Activated CD8-positive, alpha-beta T cell treated with anti-CD3 and anti-CD28 coated beads for 36 hours (primary cell): ENCODE measurements around the gene PYGO1. TPM values are rescaled to one million over a fixed set of nuclear protein-coding genes. Genes with fewer than 3 reads are reported as not detected.

Experiments
- ATAC-seq: fragments of 200-7000 bp; cut with Tn5 transposase; one replicate; pipeline ENCODE4 v1.10.0; 2021; ENCODE audit warnings: mild to moderate bottlenecking, moderate library complexity
- CTCF ChIA-PET: fragments of 350-600 bp; sonication (Branson Sonifier 250); formaldehyde crosslinking; loops from one replicate; lab custom pipeline; 2021; ENCODE audit warnings: antibody characterized with exemption; lab: Charles Lee
- POLR2A ChIA-PET: fragments of 350-600 bp; sonication (Branson Sonifier 250); formaldehyde crosslinking; loops from one replicate; lab custom pipeline; 2021; ENCODE audit warnings: antibody characterized with exemption; lab: Charles Lee
- DNase-seq: peaks from one replicate; pipeline ENCODE4 v3.0.0-alpha.2; 2020
- H3K27ac Mint-ChIP-seq: one replicate; pipeline ENCODE4 v1.8.0; 2021; ENCODE audit warnings: mild to moderate bottlenecking, mixed read lengths
- H3K27me3 Mint-ChIP-seq: one replicate; pipeline ENCODE4 v1.8.0; 2021; ENCODE audit warnings: mixed read lengths
- H3K36me3 Mint-ChIP-seq: one replicate; pipeline ENCODE4 v1.8.0; 2021; ENCODE audit warnings: low read depth, mixed read lengths
- H3K4me1 Mint-ChIP-seq: one replicate; pipeline ENCODE4 v1.8.0; 2021; ENCODE audit warnings: low read depth, mixed read lengths
- H3K4me3 Mint-ChIP-seq: one replicate; pipeline ENCODE4 v1.8.0; 2021; ENCODE audit warnings: mild to moderate bottlenecking, moderate library complexity, mixed read lengths
- H3K9me3 Mint-ChIP-seq: one replicate; pipeline ENCODE4 v1.8.0; 2021; ENCODE audit warnings: mixed read lengths
- CTCF ChIP-seq: fragments of 200-600 bp; IDR thresholded peaks from one replicate; pipeline ENCODE4 v1.8.0; 2022; ENCODE audit warnings: antibody characterized with exemption, mild to moderate bottlenecking
- intact Hi-C: fragments of 100-400 bp; cut with micrococcal nuclease; formaldehyde crosslinking; loops from one replicate; pipeline ENCODE4 v1.10.0; 2022
- total RNA-seq, 2 experiments: library from RNA; stranded (reverse); gene quantifications; one replicate each; pipeline ENCODE4 v1.2.3, GENCODE V29; 2021

Gene PYGO1
- total RNA-seq, 2 experiments from 2014 or later, result not detected

GRCh38 chr15:55532944-55533343 lies 55.2 kb downstream of the PYGO1 start:
- H3K4me1 Mint-ChIP-seq, result no peaks in the 10 kb centered on the region
- CTCF ChIA-PET, result no interaction called here
- POLR2A ChIA-PET, result no interaction called here
- no peak for ATAC-seq
- no peaks in the 10 kb centered on the region for H3K9me3 Mint-ChIP-seq
- H3K4me3 Mint-ChIP-seq, result no peak overlapping the region
- H3K36me3 Mint-ChIP-seq, result no peaks in the 10 kb centered on the region
- DNase-seq, result no peak
- intact Hi-C loops, result no loop called here
- H3K27ac Mint-ChIP-seq, result no peak overlapping the region
- no peak for TF ChIP-seq CTCF
- peaks cover 1% of the 10 kb centered on the region for H3K27me3 Mint-ChIP-seq

DNA sequence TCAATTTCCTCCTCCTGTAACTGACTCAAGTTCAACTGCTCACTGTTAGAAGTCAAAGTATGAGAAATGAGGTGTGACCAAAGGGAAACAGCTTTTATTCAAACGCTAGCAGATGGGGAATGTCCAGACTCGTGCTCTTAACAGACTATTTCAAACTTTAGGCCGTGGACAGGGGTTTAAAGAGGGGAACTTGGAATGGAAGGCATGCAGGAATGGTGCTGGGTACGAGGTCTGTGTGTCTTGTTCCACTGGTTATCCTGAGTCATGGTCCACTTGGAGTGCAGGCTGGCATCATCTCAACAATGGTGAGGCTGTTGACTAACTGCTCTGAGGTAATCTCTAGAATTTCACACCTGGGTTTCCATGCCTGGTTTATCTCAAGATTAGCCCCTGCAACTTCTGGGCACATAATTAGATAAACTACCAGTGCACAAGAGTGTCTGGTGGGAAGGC lies 57.3 kb downstream of the PYGO1 start:
- TF ChIP-seq CTCF, result no peak
- intact Hi-C loops, result no loop called here
- H3K36me3 Mint-ChIP-seq, result no peaks in the 10 kb centered on the region
- DNase-seq (no peak), ATAC-seq (no peak)
- CTCF ChIA-PET, result no interaction called here
- POLR2A ChIA-PET, result no interaction called here
- peaks cover 4% of the 10 kb centered on the region for H3K27me3 Mint-ChIP-seq
- H3K4me1 Mint-ChIP-seq, result no peaks in the 10 kb centered on the region
- peaks cover 2% of the 10 kb centered on the region for H3K9me3 Mint-ChIP-seq
- no peak overlapping the region for H3K27ac Mint-ChIP-seq
- no peak overlapping the region for H3K4me3 Mint-ChIP-seq

- ChIA-PET POLR2A (no interaction called here), CTCF (interaction anchor here (1.3 kb wide), 1 partner anchor 14 kb away, joined by 5 read pairs; no protein-coding TSS in a partner anchor)
- Mint-ChIP-seq H3K27me3 (peaks cover 18% of the 10 kb centered on the region), H3K36me3 (no peaks in the 10 kb centered on the region), H3K27ac (no peak overlapping the region), H3K9me3 (peaks cover 2% of the 10 kb centered on the region), H3K4me3 (no peak overlapping the region), H3K4me1 (no peaks in the 10 kb centered on the region)
- ATAC-seq (no peak), DNase-seq (no peak)
- intact Hi-C loops, result no loop called here
- TF ChIP-seq CTCF, result no peak
These were observed 59.3 kb downstream of the PYGO1 start for GRCh38 chr15:55528812-55529211.

DNA sequence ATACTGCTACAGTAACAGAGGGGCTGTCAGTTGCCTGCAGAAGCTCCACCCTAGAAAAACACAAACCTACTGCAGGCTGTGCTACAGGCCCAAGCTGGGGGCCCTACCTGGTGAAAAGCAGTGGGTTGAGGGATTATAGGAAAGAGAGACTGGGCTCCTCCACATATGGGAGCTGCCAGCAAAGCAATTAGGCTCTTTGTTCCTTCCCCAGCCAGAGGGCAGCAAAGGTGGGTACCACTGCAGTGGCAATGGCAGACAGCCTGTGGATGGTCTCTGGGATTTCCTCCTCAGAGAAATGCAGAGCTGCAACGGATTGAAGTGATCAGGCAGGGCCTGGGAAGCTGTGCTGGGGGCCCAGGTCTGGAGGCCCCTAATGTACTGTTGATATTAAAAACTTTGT lies 61.0 kb downstream of the PYGO1 start:
- no peak overlapping the region for H3K27ac Mint-ChIP-seq
- ATAC-seq (no peak), DNase-seq (no peak)
- H3K4me3 Mint-ChIP-seq, result no peak overlapping the region
- ChIA-PET CTCF (interaction anchor here (0.6 to 2.8 kb wide), 8 partner anchors 9 to 319 kb away, joined by 3 to 9 read pairs (median 5); no protein-coding TSS in a partner anchor), POLR2A (no interaction called here)
- intact Hi-C loops, result loop anchor here (2.0 kb wide), 1 partner anchor 114 kb away; no protein-coding TSS in a partner anchor
- H3K27me3 Mint-ChIP-seq, result peaks cover 27% of the 10 kb centered on the region
- no peak for TF ChIP-seq CTCF
- peaks cover 2% of the 10 kb centered on the region for H3K9me3 Mint-ChIP-seq
- H3K4me1 Mint-ChIP-seq, result no peaks in the 10 kb centered on the region
- no peaks in the 10 kb centered on the region for H3K36me3 Mint-ChIP-seq

GRCh38 chr15:55526559-55527036 lies 61.5 kb downstream of the PYGO1 start:
- ChIA-PET POLR2A (no interaction called here), CTCF (interaction anchor here (0.6 to 2.8 kb wide), 13 partner anchors 9 to 320 kb away, joined by 3 to 9 read pairs (median 5); no protein-coding TSS in a partner anchor)
- DNase-seq, result peak; percentile 30
- Mint-ChIP-seq H3K9me3 (peaks cover 2% of the 10 kb centered on the region), H3K4me1 (no peaks in the 10 kb centered on the region), H3K36me3 (no peaks in the 10 kb centered on the region), H3K27me3 (peaks cover 27% of the 10 kb centered on the region), H3K4me3 (no peak overlapping the region), H3K27ac (no peak overlapping the region)
- peak; percentile 73 for ATAC-seq
- peak; percentile 66 for TF ChIP-seq CTCF
- intact Hi-C loops, result loop anchor here (2.0 kb wide), 1 partner anchor 114 kb away; no protein-coding TSS in a partner anchor
